H1 (cell line): ENCODE results near the gene TWIST2.

Source experiments
- BRCA1 ChIP-seq: IDR thresholded peaks from 2 replicates; pipeline ENCODE4 v1.6.1; 2012; ENCODE audit warnings: low read depth, low read length, improper control_type of control experiment
- CTBP2 ChIP-seq: IDR thresholded peaks from 2 replicates; pipeline ENCODE4 v1.7.0; 2011; ENCODE audit warnings: borderline replicate concordance, mild to moderate bottlenecking, moderate library complexity, mixed read lengths, low read length; ENCODE audit not compliant: insufficient read depth, insufficient read length
- EZH2 ChIP-seq: fragments of 200-600 bp; sonication (generic); IDR thresholded peaks from 2 replicates; pipeline ENCODE4 v1.7.1; 2012; ENCODE audit warnings: low read depth, mild to moderate bottlenecking, moderate library complexity, low read length, inconsistent platforms; ENCODE audit not compliant: severe bottlenecking
- MAX ChIP-seq: IDR thresholded peaks from 2 replicates; pipeline ENCODE4 v1.6.1; 2012; ENCODE audit warnings: inconsistent platforms
- NANOG ChIP-seq: IDR thresholded peaks from 2 replicates; pipeline ENCODE4 v1.6.1; 2011; ENCODE audit warnings: low read length, low read depth, mild to moderate bottlenecking, inconsistent platforms; ENCODE audit not compliant: insufficient read depth, poor library complexity, severe bottlenecking
- POLR2A ChIP-seq, 2 experiments: IDR thresholded peaks; 1 replicate in 1 of 2; 2 replicates in 1 of 2; pipeline ENCODE4 v1.6.1; 2011; ENCODE audit warnings: low read depth in 2 of 2, low read length in 2 of 2, mild to moderate bottlenecking in 2 of 2; ENCODE audit errors: control extremely low read depth in 1 of 2
- TCF12 ChIP-seq: IDR thresholded peaks from 2 replicates; pipeline ENCODE4 v1.6.1; 2011; ENCODE audit warnings: low read depth, mild to moderate bottlenecking, low read length
- TF ChIP-seq, protein P1 (sequence below), 3 experiments: IDR thresholded peaks; 1 replicate in 2 of 3; 2 replicates in 1 of 3; pipeline versions ENCODE4 v1.5.1 to v1.6.1; 2011; ENCODE audit warnings: low read length in 3 of 3, mild to moderate bottlenecking in 3 of 3, inconsistent platforms in 2 of 3, low read depth in 1 of 3, moderate library complexity in 1 of 3; ENCODE audit not compliant: insufficient read depth in 1 of 3; ENCODE audit errors: control extremely low read depth in 1 of 3

DNA sequence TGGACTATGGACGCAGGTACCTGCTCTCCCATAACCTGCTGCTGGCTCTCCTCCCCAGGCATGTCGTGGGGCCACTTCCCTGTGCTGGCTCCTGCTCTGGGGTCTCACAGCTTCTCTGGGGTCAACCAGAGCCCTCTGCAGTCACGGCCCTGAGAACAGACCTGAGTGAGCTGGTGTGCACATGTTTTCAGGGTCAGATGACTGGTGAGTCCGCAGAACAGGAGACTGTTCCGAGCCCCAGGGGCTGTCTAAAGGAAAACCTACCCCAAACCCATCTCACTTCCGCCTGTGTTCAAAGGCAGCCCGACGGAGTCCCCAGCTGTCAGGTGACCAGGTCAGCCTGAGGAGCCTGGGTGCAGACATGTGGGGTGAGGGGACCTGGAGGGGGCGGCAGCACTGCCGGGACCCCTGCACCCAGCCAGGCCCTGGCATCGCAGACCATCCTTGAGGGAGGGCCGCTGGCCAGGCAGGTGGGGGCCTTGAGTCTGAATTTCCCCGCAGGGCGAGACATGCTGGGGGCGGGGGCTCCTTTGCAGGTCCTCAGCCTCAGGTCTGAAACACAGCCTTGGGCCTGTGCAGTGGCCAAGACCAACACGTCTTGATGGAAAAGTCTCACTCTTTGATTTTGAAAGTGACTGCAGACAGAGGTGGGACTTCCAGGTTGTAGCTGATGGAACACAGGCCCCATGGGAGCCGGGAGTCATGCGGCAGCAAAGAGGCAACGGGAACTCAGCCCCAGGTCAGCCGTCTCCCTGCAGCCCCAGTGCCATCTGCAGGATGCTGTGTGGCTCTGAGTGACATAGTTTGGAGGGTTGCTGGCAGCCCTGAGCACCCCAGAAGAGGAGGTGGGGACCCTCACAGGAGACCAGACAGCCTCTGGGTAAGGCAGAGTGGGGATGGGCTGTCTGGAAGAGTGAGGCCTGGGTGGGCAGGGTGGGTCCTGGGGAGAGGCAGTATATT, 65.3 kb downstream of the TWIST2 start:
- TF ChIP-seq NANOG (no peak), TCF12 (no peak), MAX (no peak), BRCA1 (no peak), POLR2A (IDR thresholded peaks at IDR 0.05; ENCODE audit: control extremely low read depth in 1 of 2, low read depth in 2 of 2, low read length in 2 of 2) (no peak), CTBP2 (no peak), EZH2 (no peak)
- TF ChIP-seq, protein P1, sequence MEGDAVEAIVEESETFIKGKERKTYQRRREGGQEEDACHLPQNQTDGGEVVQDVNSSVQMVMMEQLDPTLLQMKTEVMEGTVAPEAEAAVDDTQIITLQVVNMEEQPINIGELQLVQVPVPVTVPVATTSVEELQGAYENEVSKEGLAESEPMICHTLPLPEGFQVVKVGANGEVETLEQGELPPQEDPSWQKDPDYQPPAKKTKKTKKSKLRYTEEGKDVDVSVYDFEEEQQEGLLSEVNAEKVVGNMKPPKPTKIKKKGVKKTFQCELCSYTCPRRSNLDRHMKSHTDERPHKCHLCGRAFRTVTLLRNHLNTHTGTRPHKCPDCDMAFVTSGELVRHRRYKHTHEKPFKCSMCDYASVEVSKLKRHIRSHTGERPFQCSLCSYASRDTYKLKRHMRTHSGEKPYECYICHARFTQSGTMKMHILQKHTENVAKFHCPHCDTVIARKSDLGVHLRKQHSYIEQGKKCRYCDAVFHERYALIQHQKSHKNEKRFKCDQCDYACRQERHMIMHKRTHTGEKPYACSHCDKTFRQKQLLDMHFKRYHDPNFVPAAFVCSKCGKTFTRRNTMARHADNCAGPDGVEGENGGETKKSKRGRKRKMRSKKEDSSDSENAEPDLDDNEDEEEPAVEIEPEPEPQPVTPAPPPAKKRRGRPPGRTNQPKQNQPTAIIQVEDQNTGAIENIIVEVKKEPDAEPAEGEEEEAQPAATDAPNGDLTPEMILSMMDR (IDR thresholded peaks at IDR 0.05; ENCODE audit: control extremely low read depth in 1 of 3, insufficient read depth in 1 of 3, low read depth in 1 of 3, low read length in 3 of 3) = no peak
